Nephron progenitor cell (in vitro differentiated cells): Measurements from ENCODE around the gene OR10AD1.

Experiments
- DNase-seq: peaks from one replicate; pipeline ENCODE4 v3.0.0; 2021
- H3K27ac Mint-ChIP-seq: 2 replicates; pipeline ENCODE4 v1.8.0; 2021; ENCODE audit warnings: mild to moderate bottlenecking, moderate library complexity, mixed read lengths
- H3K27me3 Mint-ChIP-seq: 2 replicates; pipeline ENCODE4 v1.8.0; 2021; ENCODE audit warnings: mild to moderate bottlenecking, low read depth, mixed read lengths; ENCODE audit not compliant: poor library complexity
- H3K36me3 Mint-ChIP-seq: 2 replicates; pipeline ENCODE4 v1.8.0; 2021; ENCODE audit warnings: low read depth, mixed read lengths
- H3K4me1 Mint-ChIP-seq: 2 replicates; pipeline ENCODE4 v1.8.0; 2021; ENCODE audit warnings: mixed read lengths
- H3K4me3 Mint-ChIP-seq: 2 replicates; pipeline ENCODE4 v1.8.0; 2021; ENCODE audit warnings: mild to moderate bottlenecking, moderate library complexity, mixed read lengths
- H3K9me3 Mint-ChIP-seq: 2 replicates; pipeline ENCODE4 v1.8.0; 2021; ENCODE audit warnings: mild to moderate bottlenecking, moderate library complexity, mixed read lengths
- TF ChIP-seq, protein P1 (sequence below): fragments of 200-600 bp; sonication (generic); IDR thresholded peaks from 2 replicates; pipeline ENCODE4 v1.5.0; 2021; ENCODE audit warnings: antibody characterized with exemption

The OR10AD1 gene

DNA sequence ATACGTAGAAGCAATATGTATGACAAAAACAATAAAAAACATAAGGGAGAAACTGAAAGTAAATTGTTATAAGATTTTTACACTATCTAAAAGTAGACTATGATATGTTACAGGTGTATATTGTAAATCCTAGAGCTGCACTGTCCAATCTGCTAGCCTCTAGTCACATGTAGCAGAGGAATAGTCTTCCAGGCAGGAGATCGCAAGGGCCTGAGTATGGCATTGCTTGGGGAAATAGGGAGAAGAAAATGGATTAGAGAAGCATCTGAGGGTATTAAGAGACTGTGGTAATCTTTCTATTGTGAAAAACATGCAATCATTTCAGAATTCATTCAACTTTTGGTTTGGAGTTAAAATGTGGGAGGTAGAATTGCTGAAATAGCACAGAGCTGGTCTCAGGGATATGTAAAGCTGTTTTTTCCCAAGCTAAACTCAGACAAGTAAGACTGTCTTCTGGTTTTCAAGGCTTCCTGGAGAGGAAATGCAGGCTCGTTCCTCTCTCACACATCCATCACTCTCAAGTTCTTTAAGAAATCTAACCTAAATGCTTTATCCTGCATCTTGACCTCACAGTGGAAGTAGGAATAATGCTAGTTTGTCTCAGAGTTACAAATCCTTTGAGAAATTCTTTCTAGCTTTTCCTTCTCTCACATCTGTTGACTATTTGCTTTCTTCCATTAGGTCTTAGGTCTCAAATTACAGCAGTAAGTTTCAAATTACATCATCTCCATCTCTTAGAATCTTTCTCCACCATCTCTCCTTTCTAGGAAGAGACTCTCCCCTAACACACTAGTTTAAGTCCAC, 27.3 kb downstream of the OR10AD1 start:
- Mint-ChIP-seq H3K36me3 (no peaks in the 10 kb centered on the region), H3K27me3 (peaks cover 21% of the 10 kb centered on the region), H3K4me1 (peaks cover 49% of the 10 kb centered on the region), H3K9me3 (no peaks in the 10 kb centered on the region), H3K4me3 (peak overlapping the region; percentile 53), H3K27ac (peak overlapping the region; percentile 46)
- DNase-seq, result no peak
- TF ChIP-seq, protein P1, sequence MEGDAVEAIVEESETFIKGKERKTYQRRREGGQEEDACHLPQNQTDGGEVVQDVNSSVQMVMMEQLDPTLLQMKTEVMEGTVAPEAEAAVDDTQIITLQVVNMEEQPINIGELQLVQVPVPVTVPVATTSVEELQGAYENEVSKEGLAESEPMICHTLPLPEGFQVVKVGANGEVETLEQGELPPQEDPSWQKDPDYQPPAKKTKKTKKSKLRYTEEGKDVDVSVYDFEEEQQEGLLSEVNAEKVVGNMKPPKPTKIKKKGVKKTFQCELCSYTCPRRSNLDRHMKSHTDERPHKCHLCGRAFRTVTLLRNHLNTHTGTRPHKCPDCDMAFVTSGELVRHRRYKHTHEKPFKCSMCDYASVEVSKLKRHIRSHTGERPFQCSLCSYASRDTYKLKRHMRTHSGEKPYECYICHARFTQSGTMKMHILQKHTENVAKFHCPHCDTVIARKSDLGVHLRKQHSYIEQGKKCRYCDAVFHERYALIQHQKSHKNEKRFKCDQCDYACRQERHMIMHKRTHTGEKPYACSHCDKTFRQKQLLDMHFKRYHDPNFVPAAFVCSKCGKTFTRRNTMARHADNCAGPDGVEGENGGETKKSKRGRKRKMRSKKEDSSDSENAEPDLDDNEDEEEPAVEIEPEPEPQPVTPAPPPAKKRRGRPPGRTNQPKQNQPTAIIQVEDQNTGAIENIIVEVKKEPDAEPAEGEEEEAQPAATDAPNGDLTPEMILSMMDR, result no peak

DNA sequence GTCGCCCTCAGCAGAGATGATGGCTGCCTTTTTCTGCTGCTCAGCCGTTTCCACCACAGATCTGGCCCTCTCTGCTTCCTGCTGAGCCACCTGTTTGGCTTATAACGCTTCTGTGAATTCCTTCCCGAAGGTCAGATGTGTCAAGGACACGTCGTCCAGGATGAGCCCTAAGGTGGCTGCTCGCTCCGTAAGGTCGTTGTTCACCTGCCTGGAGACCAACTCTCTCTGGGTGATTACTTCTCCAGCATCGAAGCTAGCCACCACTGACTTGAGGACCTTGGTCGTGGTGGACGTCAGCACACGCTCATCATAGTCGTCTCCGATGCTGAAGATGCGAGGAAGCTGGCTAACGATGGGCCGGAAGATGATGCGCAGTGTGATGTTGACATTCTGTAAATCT, 34.1 kb downstream of the OR10AD1 start:
- Mint-ChIP-seq H3K4me1 (no peaks in the 10 kb centered on the region), H3K27ac (no peak overlapping the region)
- TF ChIP-seq, protein P1, result no peak

DNA sequence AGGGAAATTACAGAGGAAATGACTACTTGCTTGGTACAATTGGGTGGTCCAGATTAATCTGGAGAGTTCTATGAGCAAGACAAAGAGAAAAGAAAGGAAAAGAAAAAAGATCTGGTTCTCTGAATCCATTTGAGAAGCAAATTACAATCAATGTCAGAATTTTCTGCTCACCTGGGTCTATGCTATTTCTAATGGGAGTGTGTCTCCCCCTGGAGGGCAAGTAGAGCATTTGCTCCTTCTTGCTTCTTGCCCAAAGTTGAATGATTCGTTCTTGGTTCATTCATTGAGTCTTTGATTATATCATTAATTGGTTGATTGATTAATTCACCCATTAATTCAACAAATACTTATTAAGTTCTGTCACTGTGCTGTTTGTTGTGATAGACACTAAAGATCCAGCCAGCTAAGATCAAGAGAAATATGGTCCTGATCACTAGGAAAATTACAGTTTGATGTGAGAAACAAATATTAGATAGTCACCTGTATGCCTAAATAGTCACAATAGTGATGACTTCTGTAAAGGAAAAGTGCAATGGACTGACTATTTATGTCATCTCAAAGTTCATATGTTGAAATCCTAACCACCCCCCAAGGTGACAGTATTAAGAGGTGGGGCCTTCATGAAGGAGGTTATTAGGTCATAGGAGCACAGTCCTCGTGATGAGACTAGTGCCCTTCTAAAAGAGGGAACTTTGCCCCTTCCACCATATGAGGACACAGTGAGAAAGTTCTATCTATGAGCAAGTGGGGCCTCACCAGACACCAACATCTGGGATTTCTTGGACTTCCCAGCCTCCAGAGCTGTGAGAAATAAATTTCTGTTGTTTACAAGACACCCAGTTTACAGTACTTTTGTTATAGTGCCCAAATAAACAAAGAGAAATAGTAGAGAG, 37.8 kb downstream of the OR10AD1 start:
- H3K27ac Mint-ChIP-seq, result no peak overlapping the region
- no peaks in the 10 kb centered on the region for H3K36me3 Mint-ChIP-seq
- H3K9me3 Mint-ChIP-seq, result no peaks in the 10 kb centered on the region
- TF ChIP-seq, protein P1, result peak; percentile 97
- peaks cover 27% of the 10 kb centered on the region for H3K27me3 Mint-ChIP-seq
- H3K4me3 Mint-ChIP-seq, result no peak overlapping the region
- peak; percentile 36 for DNase-seq
- H3K4me1 Mint-ChIP-seq, result no peaks in the 10 kb centered on the region

More for the DNA sequence above, 34.1 kb downstream of the OR10AD1 start:
- DNase-seq, result no peak
- no peaks in the 10 kb centered on the region for H3K9me3 Mint-ChIP-seq
- H3K36me3 Mint-ChIP-seq, result no peaks in the 10 kb centered on the region
- peaks cover 7% of the 10 kb centered on the region for H3K27me3 Mint-ChIP-seq
- no peak overlapping the region for H3K4me3 Mint-ChIP-seq

DNA sequence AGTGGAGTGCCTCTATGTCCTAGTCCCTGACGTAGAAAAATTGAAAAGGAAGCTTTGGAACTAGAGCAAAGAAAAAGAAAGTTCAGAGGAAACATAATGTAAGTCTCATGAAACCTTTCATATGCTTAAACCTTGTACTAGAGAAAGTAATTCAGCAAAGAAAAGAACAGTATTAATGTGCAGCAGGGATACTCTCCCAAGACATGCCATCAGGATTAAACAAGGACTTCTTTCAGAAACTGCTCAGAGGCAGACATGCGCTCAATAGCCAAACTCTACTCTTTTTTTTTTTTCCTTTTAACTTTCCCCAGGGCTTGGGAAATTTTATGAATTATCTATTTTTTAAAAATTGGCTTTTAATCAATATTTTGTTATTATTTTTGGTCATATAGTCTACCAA, 38.6 kb downstream of the OR10AD1 start:
- Mint-ChIP-seq H3K4me3 (no peak overlapping the region), H3K36me3 (no peaks in the 10 kb centered on the region), H3K27ac (no peak overlapping the region), H3K27me3 (peaks cover 28% of the 10 kb centered on the region), H3K9me3 (no peaks in the 10 kb centered on the region), H3K4me1 (no peaks in the 10 kb centered on the region)
- no peak for DNase-seq
- TF ChIP-seq, protein P1, result no peak

DNA sequence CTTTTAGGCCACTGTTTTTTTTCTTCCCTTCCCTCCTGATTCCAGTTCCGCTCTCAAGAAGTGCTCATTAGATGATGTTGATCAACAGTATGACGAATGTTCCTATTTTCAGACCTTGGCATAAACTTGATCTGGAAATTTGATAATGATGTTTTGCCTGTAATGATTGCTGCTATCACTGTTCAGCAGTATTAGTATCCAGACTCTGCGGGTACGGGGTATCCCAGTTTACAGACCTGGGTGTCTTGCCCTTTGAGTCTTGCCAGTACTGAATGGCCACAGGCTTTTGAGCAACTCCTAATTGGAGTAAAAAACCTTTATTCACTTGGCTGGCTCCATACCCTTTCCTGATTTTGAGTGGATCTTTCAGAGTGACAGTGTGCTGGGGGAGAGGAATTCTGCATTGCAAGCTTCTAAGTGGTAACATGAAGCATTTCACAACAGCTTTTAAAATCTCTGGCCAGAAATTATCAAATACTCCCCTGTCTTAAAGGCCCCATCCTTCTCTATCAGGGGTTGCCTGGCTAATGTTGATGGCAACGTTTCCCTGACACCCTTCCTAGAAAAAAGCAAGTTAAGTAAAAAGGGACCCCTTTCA, 39.8 kb downstream of the OR10AD1 start:
- H3K27me3 Mint-ChIP-seq, result peaks cover 28% of the 10 kb centered on the region
- H3K36me3 Mint-ChIP-seq, result no peaks in the 10 kb centered on the region
- peaks cover under 1% of the 10 kb centered on the region for H3K4me1 Mint-ChIP-seq
- H3K27ac Mint-ChIP-seq, result no peak overlapping the region
- DNase-seq, result no peak
- H3K9me3 Mint-ChIP-seq, result no peaks in the 10 kb centered on the region
- no peak overlapping the region for H3K4me3 Mint-ChIP-seq
- TF ChIP-seq, protein P1, result no peak
